Peyer's patch (tissue), 4 donors: Measurements from ENCODE around the gene NDFIP2.

Experiments used
- POLR2A ChIP-seq, 2 donors: fragments of 450-650 bp; IDR thresholded peaks; one replicate each; pipeline ENCODE4 v1.5.1; 2017; ENCODE audit warnings: antibody characterized with exemption in 2 of 2, mild to moderate bottlenecking in 2 of 2, moderate library complexity in 2 of 2
- TF ChIP-seq, protein P1 (sequence below), 6 experiments: fragments of 450-650 bp in 4 of 6; fragments of 200-600 bp in 2 of 6; sonication (generic) in 1 of 6; IDR thresholded peaks; one replicate each; pipeline ENCODE4 v1.5.1; 2017 to 2019; ENCODE audit warnings: antibody characterized with exemption in 6 of 6, mild to moderate bottlenecking in 3 of 6, moderate library complexity in 1 of 6

DNA sequence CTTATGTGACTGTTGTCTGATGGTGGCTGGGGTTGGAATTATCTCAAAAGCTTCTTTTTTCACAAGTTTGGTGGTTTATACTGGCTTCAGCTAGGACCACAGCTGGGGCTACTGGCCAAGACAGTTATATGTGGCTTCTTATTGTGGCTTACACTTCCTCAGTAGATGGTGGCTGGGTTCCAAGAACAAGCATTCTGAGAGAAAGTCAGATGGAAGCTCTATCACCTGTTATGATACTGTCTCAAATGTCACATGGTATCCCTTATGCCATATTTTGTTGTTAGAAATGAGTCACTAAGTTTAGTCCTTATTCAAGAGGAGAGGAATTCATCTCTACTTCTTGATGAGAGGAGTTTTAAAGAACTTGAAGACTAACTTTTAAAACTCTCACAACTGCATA lies 41.6 kb downstream of the NDFIP2 start:
- TF ChIP-seq, protein P1, sequence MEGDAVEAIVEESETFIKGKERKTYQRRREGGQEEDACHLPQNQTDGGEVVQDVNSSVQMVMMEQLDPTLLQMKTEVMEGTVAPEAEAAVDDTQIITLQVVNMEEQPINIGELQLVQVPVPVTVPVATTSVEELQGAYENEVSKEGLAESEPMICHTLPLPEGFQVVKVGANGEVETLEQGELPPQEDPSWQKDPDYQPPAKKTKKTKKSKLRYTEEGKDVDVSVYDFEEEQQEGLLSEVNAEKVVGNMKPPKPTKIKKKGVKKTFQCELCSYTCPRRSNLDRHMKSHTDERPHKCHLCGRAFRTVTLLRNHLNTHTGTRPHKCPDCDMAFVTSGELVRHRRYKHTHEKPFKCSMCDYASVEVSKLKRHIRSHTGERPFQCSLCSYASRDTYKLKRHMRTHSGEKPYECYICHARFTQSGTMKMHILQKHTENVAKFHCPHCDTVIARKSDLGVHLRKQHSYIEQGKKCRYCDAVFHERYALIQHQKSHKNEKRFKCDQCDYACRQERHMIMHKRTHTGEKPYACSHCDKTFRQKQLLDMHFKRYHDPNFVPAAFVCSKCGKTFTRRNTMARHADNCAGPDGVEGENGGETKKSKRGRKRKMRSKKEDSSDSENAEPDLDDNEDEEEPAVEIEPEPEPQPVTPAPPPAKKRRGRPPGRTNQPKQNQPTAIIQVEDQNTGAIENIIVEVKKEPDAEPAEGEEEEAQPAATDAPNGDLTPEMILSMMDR (IDR thresholded peaks at IDR 0.05): no peak
- no peak for TF ChIP-seq POLR2A (IDR thresholded peaks at IDR 0.05)
